ENCODE results near the gene DTX3L. TPM values are rescaled to one million over a fixed set of nuclear protein-coding genes. Genes with fewer than 3 reads are reported as not detected.

The DTX3L gene
- total and polyA plus RNA-seq, 12 donors, result 3.2 to 61.1 (median 12.0) TPM

GRCh38 chr3:122598556-122598955, 34.4 kb downstream of the DTX3L start:
- 62 to 86% methylated on average over 4 of the region's 4 CpGs for WGBS, 2 donors
- intact Hi-C loops (cut with DNase I), result no loop called here
- Histone ChIP-seq H3K27me3 (peaks cover 0 to 6% (median 0%) of the 10 kb centered on the region in 7 donors), H3K4me3 (no peak overlapping the region), H3K9me3 (no peaks in the 10 kb centered on the region), H3K36me3 (no peaks in the 10 kb centered on the region), H3K27ac (no peak overlapping the region), H3K4me1 (no peaks in the 10 kb centered on the region)
- no peak for ATAC-seq
- TF ChIP-seq CTCF (IDR thresholded peaks at IDR 0.05), result no peak
- DNase-seq, result no peak

GRCh38 chr3:122602011-122602710, 38.0 kb downstream of the DTX3L start:
- intact Hi-C loops (cut with DNase I), result no loop called here
- peaks cover 0 to 6% (median 0%) of the 10 kb centered on the region in 7 donors for H3K27me3 ChIP-seq
- H3K27ac ChIP-seq, result no peak overlapping the region
- 67 to 70% methylated on average over 5 of the region's 5 CpGs for WGBS, 2 donors
- H3K4me1 ChIP-seq, result no peaks in the 10 kb centered on the region
- no peak overlapping the region for H3K4me3 ChIP-seq
- H3K36me3 ChIP-seq, result no peaks in the 10 kb centered on the region
- no peak for ATAC-seq
- no peak for DNase-seq
- no peaks in the 10 kb centered on the region for H3K9me3 ChIP-seq
- no peak for TF ChIP-seq CTCF (IDR thresholded peaks at IDR 0.05)

GRCh38 chr3:122603056-122603455, 38.9 kb downstream of the DTX3L start:
- no peaks in the 10 kb centered on the region for H3K9me3 ChIP-seq
- DNase-seq (no peak), ATAC-seq (no peak)
- no peak for TF ChIP-seq CTCF (IDR thresholded peaks at IDR 0.05)
- H3K27me3 ChIP-seq, result peaks cover 0 to 6% (median 0%) of the 10 kb centered on the region in 7 donors
- intact Hi-C loops (cut with DNase I), result no loop called here
- no peaks in the 10 kb centered on the region for H3K4me1 ChIP-seq
- WGBS, 2 donors, result 79 to 87% methylated on average over 2 of the region's 2 CpGs
- H3K27ac ChIP-seq, result no peak overlapping the region
- no peak overlapping the region for H3K4me3 ChIP-seq
- no peaks in the 10 kb centered on the region for H3K36me3 ChIP-seq

GRCh38 chr3:122606330-122606729, 42.2 kb downstream of the DTX3L start:
- intact Hi-C loops (cut with DNase I), result no loop called here
- Histone ChIP-seq H3K36me3 (no peaks in the 10 kb centered on the region), H3K27me3 (peaks cover 0 to 6% (median 0%) of the 10 kb centered on the region in 7 donors), H3K4me1 (peaks cover 0 to 7% (median 0%) of the 10 kb centered on the region in 9 donors), H3K27ac (no peak overlapping the region), H3K4me3 (no peak overlapping the region), H3K9me3 (no peaks in the 10 kb centered on the region)
- 48 to 53% methylated on average over 4 of the region's 4 CpGs for WGBS, 2 donors
- DNase-seq (no peak), ATAC-seq (no peak)
- TF ChIP-seq CTCF (IDR thresholded peaks at IDR 0.05), result no peak
